22Rv1 (cell line): Measurements from ENCODE around the gene KLRC2.
"Not testable (repeated sequence)": the region's sequence is repeated elsewhere in the genome, so short reads cannot be mapped to it uniquely, and the experiment has no call there.

Experiments used
- H3K27ac ChIP-seq: fragments of 450-650 bp; 2 replicates; pipeline ENCODE4 v1.5.1; 2017
- CTCF ChIP-seq: fragments of 450-650 bp; IDR thresholded peaks from 2 replicates; pipeline ENCODE4 v1.5.1; 2017; ENCODE audit warnings: mild to moderate bottlenecking
- ZFX ChIP-seq: fragments of 450-650 bp; IDR thresholded peaks from 2 replicates; pipeline ENCODE4 v1.6.1; 2017; ENCODE audit warnings: antibody characterized with exemption, borderline replicate concordance

Gene KLRC2

GRCh38 chr12:10435816-10436215, at the start of gene KLRC2:
Gene KLRC2, minus strand, starts transcription at chr12:10436010. Its CDS starts 24 bp downstream, at chr12:10435986.
- not testable (repeated sequence) for H3K27ac ChIP-seq

DNA sequence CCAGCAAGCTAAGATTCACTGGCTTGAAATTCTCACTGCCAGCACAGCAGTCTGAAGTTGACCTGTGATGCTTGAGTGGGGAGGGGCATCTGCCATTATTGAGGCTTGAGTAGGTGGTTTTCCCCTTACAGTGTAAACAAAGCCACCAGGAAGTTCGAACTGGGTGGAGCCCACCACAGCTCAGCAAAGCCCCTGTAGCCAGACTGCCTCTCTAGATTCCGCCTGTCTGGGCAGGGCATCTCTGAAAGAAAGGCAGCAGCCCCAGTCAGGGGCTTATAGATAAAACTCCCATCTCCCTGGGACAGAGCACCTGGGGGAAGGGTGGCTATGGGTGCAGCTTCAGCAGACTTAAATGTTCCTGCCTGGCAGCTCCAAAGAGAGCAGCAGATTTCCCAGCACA, 46.1 kb upstream of the KLRC2 start:
- H3K27ac ChIP-seq: not testable (repeated sequence)

DNA sequence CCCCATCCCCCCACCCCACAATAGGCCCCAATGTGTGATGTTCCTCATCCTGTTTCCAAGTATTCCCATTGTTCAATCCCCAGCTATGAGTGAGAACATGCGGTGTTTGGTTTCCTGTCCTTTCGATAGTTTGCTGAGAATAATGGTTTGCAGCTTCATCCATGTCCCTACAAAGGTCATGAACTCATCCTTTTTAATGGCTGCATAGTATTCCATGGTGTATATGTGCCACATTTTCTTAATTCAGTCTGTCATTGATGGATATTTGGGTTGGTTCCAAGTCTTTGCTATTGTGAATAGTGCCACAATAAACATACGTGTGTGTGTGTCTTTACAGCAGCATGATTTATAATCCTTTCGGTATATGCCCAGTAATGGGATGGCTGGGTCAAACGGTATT, 37.0 kb upstream of the KLRC2 start:
- H3K27ac ChIP-seq: not testable (repeated sequence)

DNA sequence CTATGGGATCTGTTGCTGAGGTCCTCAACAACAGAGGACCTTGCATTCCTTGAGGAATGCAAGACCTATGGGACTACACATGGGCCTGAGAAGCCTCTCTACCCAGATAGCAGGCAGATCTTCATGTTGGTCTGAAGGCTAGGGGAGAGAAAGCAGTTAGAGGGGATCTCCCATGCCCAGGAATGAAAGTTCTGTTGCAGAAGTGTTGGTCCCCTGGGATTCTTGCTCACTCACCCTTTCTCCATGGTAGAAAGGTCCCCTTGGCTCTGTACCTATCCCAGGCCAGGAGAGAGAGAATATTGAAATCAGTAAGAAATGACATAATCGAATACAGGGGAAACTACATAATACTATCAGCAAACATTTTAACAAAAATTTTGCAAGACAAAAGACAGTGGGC, 33.9 kb upstream of the KLRC2 start:
- H3K27ac ChIP-seq: no peak overlapping the region
- TF ChIP-seq ZFX (no peak), CTCF (no peak)

DNA sequence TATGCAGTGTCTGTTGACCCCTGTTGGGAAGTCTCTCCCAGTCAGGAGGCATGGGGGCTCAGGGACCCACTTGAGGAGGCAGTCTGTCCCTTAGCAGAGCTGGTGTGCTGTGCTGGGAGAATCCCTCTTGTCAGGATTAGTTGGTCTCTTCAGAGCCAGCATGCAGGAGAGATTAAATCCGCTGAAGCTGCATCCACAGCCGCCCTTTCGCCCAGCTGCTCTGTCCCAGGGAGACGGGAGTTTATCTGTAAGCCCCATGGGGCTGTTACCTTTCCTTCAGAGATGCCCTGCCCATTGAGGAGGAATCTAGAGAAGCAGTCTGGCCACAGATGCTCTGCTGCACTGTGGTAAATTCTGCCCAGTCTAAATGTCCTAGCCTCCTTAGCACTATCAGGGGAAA, 30.5 kb upstream of the KLRC2 start:
- no peak overlapping the region for H3K27ac ChIP-seq
- TF ChIP-seq CTCF (no peak), ZFX (no peak)

DNA sequence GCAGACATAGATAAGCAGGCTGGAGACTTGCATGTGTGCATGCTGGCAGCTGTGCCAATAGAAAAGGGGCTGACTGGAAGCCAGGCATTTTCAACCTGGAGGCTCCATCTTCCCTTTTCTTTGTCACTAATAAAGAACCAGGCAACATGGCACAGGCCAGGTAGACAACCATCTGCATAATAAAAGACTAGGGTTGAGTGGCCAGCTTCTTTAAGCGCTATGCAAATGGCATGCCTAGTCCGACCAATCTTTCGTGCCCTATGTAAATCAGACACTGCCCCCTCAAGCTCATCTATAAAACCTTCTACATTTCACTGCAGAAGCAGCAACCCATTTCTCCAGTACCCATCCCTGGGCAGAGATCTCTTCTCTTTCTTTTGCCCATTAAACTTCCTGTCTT, 21.9 kb upstream of the KLRC2 start:
- TF ChIP-seq ZFX (no peak), CTCF (no peak)
- H3K27ac ChIP-seq: no peak overlapping the region

DNA sequence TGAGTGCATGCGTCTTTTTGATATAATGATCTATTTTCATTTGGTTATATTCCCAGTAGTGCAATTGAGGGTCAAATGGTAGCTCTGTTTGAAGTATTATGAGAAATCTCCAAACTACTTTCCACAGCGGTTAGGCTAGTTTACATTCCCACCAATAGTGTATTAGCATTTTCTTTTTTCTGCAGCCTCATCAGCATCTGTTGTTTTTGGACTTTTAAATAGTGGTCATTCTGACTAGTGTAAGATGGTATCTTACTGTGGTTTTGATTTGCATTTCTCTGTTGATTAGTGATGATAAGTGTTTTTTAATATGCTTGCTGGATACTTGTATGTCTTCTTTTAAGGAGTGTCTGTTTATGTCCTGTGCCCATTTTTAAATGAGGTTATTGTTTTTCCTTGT, 21.0 kb upstream of the KLRC2 start:
- no peak overlapping the region for H3K27ac ChIP-seq
- TF ChIP-seq ZFX (no peak), CTCF (no peak)

DNA sequence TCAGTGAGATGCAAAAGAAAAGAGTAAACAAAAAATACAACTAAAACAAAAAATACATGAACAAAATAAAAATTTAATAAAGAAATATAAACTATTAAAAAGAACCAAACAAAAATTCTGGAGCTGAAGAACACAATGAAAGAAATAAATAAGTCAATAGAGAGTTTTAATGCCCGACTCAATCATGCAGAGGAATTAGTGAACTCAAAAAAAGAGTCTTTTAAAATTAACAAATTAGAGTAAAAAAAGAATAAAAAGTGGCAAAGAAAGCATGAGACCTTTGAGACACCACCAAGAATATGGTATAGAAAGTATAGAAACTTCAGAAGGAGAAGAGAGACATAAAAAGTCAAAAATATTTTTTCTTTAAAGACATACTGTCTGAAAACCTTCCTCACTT, 20.0 kb upstream of the KLRC2 start:
- H3K27ac ChIP-seq: no peak overlapping the region
- TF ChIP-seq CTCF (no peak), ZFX (no peak)

GRCh38 chr12:10454531-10454930, 18.7 kb upstream of the KLRC2 start:
- TF ChIP-seq ZFX: no peak
- TF ChIP-seq CTCF: no peak
- no peak overlapping the region for H3K27ac ChIP-seq
